Right lobe of liver (tissue), 4 donors: ENCODE results near the gene SLC22A13.

Source experiments
- POLR2A ChIP-seq: fragments of 450-650 bp; IDR thresholded peaks from one replicate; pipeline ENCODE4 v1.6.1; 2017; ENCODE audit warnings: antibody characterized with exemption, mild to moderate bottlenecking
- TF ChIP-seq, protein P1 (sequence below), 4 donors: fragments of 200-600 bp in 3 of 4; fragments of 450-650 bp in 1 of 4; IDR thresholded peaks; one replicate each; pipeline versions ENCODE4 v1.5.1 to v1.8.0; 2016 to 2022; ENCODE audit warnings: antibody characterized with exemption in 4 of 4, mild to moderate bottlenecking in 2 of 4
- donor health status: DM: no; HTN: no; CAD: no.
- donor health status: DM: no; HTN: no; CAD: no.
- donor health status: DM: no; HTN: yes; CAD: no.

DNA sequence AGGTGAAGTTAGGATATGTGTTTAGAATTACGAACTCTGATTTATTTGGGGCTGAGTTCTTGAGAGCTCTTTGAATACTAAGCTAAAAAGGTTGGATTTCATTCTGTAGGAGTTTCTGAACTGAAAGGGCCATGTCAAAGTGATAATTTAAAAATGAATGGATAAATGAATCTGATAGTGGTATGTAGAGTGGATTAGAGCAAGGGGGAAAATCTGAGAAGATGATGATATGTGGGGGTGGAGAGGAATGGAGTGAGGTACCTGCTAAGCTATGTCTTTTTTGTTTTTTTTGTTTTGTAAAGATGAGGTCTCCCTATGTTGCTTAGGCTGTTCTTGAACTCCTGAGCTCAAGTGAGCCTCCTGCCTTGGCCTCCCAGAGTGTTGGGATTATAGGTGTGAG is 44.6 kb upstream of the SLC22A13 start:
- no peak for TF ChIP-seq POLR2A
- TF ChIP-seq, protein P1, sequence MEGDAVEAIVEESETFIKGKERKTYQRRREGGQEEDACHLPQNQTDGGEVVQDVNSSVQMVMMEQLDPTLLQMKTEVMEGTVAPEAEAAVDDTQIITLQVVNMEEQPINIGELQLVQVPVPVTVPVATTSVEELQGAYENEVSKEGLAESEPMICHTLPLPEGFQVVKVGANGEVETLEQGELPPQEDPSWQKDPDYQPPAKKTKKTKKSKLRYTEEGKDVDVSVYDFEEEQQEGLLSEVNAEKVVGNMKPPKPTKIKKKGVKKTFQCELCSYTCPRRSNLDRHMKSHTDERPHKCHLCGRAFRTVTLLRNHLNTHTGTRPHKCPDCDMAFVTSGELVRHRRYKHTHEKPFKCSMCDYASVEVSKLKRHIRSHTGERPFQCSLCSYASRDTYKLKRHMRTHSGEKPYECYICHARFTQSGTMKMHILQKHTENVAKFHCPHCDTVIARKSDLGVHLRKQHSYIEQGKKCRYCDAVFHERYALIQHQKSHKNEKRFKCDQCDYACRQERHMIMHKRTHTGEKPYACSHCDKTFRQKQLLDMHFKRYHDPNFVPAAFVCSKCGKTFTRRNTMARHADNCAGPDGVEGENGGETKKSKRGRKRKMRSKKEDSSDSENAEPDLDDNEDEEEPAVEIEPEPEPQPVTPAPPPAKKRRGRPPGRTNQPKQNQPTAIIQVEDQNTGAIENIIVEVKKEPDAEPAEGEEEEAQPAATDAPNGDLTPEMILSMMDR (IDR thresholded peaks at IDR 0.05), result no peak
